SK-N-SH treated with all-trans-retinoic acid at 6 μM for 48 hours (cell line): ENCODE data around the gene MARK1.

ENCODE experiments used
- ARNTL ChIP-seq: fragments of 450-650 bp; formaldehyde crosslinking; IDR thresholded peaks from 2 replicates; pipeline ENCODE4 v1.5.0; 2020; ENCODE audit warnings: low read depth, mild to moderate bottlenecking, moderate library complexity, borderline replicate concordance
- GLIS3 ChIP-seq: fragments of 250-450 bp; sonication (Bioruptor Pico); IDR thresholded peaks from 2 replicates; pipeline ENCODE4 v1.5.0; 2020; ENCODE audit warnings: mild to moderate bottlenecking, moderate library complexity
- ISL1 ChIP-seq: fragments of 250-450 bp; sonication (Bioruptor Pico); IDR thresholded peaks from 2 replicates; pipeline ENCODE4 v2.1.2; 2022; ENCODE audit warnings: mild to moderate bottlenecking, moderate library complexity
- OSR1 ChIP-seq: fragments of 250-450 bp; sonication (Bioruptor Pico); IDR thresholded peaks from 2 replicates; pipeline ENCODE4 v1.8.0; 2022; ENCODE audit warnings: moderate library complexity, mild to moderate bottlenecking, inconsistent platforms
- PPARA ChIP-seq: fragments of 250-450 bp; sonication (Bioruptor Pico); IDR thresholded peaks from 2 replicates; pipeline ENCODE4 v1.5.0; 2020; ENCODE audit warnings: mild to moderate bottlenecking, borderline replicate concordance
- RARB ChIP-seq: fragments of 250-450 bp; sonication (Bioruptor Pico); IDR thresholded peaks from 2 replicates; pipeline ENCODE4 v1.8.0; 2021; ENCODE audit warnings: mild to moderate bottlenecking, moderate library complexity
- SNAI2 ChIP-seq: fragments of 250-450 bp; sonication (Bioruptor Pico); IDR thresholded peaks from 2 replicates; pipeline ENCODE4 v1.5.0; 2020; ENCODE audit warnings: mild to moderate bottlenecking, moderate library complexity
- TCF4 ChIP-seq: fragments of 250-450 bp; sonication (Bioruptor Pico); IDR thresholded peaks from 2 replicates; pipeline ENCODE4 v1.8.0; 2021; ENCODE audit warnings: mild to moderate bottlenecking, moderate library complexity, borderline replicate concordance
- ZFP3 ChIP-seq: fragments of 250-450 bp; sonication (Bioruptor Pico); IDR thresholded peaks from 2 replicates; pipeline ENCODE4 v1.5.0; 2020; ENCODE audit warnings: mild to moderate bottlenecking, moderate library complexity
- ZNF70 ChIP-seq: fragments of 450-650 bp; formaldehyde crosslinking; IDR thresholded peaks from 2 replicates; pipeline ENCODE4 v1.5.0; 2020; ENCODE audit warnings: mild to moderate bottlenecking, moderate library complexity
- TF ChIP-seq, protein P1 (sequence below): fragments of 250-450 bp; sonication (Bioruptor Pico); IDR thresholded peaks from 2 replicates; pipeline ENCODE4 v1.5.1; 2021; ENCODE audit warnings: mild to moderate bottlenecking, moderate library complexity
- TF ChIP-seq, protein P2 (sequence below): fragments of 250-450 bp; sonication (Bioruptor Pico); IDR thresholded peaks from 2 replicates; pipeline ENCODE4 v1.5.1; 2020; ENCODE audit warnings: low read depth, mild to moderate bottlenecking, moderate library complexity
- TF ChIP-seq, protein P3 (sequence below): fragments of 250-450 bp; sonication (Bioruptor Pico); IDR thresholded peaks from 2 replicates; pipeline ENCODE4 v1.8.0; 2020; ENCODE audit warnings: mild to moderate bottlenecking, moderate library complexity, borderline replicate concordance
- TF ChIP-seq, protein P4 (sequence below): fragments of 250-450 bp; sonication (Bioruptor Pico); IDR thresholded peaks from 2 replicates; pipeline ENCODE4 v1.5.0; 2020; ENCODE audit warnings: mild to moderate bottlenecking, moderate library complexity

GRCh38 chr1:220628431-220628830 lies 100.5 kb downstream of the MARK1 start:
- TF ChIP-seq, protein P1, sequence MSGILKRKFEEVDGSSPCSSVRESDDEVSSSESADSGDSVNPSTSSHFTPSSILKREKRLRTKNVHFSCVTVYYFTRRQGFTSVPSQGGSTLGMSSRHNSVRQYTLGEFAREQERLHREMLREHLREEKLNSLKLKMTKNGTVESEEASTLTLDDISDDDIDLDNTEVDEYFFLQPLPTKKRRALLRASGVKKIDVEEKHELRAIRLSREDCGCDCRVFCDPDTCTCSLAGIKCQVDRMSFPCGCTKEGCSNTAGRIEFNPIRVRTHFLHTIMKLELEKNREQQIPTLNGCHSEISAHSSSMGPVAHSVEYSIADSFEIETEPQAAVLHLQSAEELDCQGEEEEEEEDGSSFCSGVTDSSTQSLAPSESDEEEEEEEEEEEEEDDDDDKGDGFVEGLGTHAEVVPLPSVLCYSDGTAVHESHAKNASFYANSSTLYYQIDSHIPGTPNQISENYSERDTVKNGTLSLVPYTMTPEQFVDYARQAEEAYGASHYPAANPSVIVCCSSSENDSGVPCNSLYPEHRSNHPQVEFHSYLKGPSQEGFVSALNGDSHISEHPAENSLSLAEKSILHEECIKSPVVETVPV (CRISPR knock-in tag), result no peak
- TF ChIP-seq, protein P2, sequence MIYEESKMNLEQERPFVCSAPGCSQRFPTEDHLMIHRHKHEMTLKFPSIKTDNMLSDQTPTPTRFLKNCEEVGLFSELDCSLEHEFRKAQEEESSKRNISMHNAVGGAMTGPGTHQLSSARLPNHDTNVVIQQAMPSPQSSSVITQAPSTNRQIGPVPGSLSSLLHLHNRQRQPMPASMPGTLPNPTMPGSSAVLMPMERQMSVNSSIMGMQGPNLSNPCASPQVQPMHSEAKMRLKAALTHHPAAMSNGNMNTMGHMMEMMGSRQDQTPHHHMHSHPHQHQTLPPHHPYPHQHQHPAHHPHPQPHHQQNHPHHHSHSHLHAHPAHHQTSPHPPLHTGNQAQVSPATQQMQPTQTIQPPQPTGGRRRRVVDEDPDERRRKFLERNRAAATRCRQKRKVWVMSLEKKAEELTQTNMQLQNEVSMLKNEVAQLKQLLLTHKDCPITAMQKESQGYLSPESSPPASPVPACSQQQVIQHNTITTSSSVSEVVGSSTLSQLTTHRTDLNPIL, result no peak
- TF ChIP-seq ZFP3 (CRISPR knock-in tag) (no peak), RARB (CRISPR knock-in tag) (no peak), ARNTL (CRISPR knock-in tag) (no peak), ZNF70 (CRISPR knock-in tag) (no peak), OSR1 (CRISPR knock-in tag) (no peak), SNAI2 (no peak), TCF4 (no peak), ISL1 (CRISPR knock-in tag) (no peak), PPARA (no peak), GLIS3 (CRISPR knock-in tag) (no peak)
- TF ChIP-seq, protein P3, sequence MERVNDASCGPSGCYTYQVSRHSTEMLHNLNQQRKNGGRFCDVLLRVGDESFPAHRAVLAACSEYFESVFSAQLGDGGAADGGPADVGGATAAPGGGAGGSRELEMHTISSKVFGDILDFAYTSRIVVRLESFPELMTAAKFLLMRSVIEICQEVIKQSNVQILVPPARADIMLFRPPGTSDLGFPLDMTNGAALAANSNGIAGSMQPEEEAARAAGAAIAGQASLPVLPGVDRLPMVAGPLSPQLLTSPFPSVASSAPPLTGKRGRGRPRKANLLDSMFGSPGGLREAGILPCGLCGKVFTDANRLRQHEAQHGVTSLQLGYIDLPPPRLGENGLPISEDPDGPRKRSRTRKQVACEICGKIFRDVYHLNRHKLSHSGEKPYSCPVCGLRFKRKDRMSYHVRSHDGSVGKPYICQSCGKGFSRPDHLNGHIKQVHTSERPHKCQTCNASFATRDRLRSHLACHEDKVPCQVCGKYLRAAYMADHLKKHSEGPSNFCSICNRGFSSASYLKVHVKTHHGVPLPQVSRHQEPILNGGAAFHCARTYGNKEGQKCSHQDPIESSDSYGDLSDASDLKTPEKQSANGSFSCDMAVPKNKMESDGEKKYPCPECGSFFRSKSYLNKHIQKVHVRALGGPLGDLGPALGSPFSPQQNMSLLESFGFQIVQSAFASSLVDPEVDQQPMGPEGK (CRISPR knock-in tag), result no peak
- TF ChIP-seq, protein P4, sequence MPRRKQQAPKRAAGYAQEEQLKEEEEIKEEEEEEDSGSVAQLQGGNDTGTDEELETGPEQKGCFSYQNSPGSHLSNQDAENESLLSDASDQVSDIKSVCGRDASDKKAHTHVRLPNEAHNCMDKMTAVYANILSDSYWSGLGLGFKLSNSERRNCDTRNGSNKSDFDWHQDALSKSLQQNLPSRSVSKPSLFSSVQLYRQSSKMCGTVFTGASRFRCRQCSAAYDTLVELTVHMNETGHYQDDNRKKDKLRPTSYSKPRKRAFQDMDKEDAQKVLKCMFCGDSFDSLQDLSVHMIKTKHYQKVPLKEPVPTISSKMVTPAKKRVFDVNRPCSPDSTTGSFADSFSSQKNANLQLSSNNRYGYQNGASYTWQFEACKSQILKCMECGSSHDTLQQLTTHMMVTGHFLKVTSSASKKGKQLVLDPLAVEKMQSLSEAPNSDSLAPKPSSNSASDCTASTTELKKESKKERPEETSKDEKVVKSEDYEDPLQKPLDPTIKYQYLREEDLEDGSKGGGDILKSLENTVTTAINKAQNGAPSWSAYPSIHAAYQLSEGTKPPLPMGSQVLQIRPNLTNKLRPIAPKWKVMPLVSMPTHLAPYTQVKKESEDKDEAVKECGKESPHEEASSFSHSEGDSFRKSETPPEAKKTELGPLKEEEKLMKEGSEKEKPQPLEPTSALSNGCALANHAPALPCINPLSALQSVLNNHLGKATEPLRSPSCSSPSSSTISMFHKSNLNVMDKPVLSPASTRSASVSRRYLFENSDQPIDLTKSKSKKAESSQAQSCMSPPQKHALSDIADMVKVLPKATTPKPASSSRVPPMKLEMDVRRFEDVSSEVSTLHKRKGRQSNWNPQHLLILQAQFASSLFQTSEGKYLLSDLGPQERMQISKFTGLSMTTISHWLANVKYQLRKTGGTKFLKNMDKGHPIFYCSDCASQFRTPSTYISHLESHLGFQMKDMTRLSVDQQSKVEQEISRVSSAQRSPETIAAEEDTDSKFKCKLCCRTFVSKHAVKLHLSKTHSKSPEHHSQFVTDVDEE (CRISPR knock-in tag), result no peak
